Thyroid gland (tissue), 4 donors: ENCODE data around the gene SLC26A3.

Source experiments
- POLR2A ChIP-seq, 2 donors: fragments of 450-650 bp; IDR thresholded peaks; one replicate each; pipeline ENCODE4 v1.6.1; 2017; ENCODE audit warnings: antibody characterized with exemption in 2 of 2, mild to moderate bottlenecking in 2 of 2, moderate library complexity in 1 of 2
- TF ChIP-seq, protein P1 (sequence below), 6 experiments: fragments of 200-600 bp in 3 of 6; fragments of 450-650 bp in 3 of 6; sonication (generic) in 3 of 6; IDR thresholded peaks; one replicate each; pipeline ENCODE4 v1.5.1; 2016 to 2019; ENCODE audit warnings: antibody characterized with exemption in 6 of 6, mild to moderate bottlenecking in 2 of 6, inconsistent platforms in 1 of 6, moderate library complexity in 1 of 6

DNA sequence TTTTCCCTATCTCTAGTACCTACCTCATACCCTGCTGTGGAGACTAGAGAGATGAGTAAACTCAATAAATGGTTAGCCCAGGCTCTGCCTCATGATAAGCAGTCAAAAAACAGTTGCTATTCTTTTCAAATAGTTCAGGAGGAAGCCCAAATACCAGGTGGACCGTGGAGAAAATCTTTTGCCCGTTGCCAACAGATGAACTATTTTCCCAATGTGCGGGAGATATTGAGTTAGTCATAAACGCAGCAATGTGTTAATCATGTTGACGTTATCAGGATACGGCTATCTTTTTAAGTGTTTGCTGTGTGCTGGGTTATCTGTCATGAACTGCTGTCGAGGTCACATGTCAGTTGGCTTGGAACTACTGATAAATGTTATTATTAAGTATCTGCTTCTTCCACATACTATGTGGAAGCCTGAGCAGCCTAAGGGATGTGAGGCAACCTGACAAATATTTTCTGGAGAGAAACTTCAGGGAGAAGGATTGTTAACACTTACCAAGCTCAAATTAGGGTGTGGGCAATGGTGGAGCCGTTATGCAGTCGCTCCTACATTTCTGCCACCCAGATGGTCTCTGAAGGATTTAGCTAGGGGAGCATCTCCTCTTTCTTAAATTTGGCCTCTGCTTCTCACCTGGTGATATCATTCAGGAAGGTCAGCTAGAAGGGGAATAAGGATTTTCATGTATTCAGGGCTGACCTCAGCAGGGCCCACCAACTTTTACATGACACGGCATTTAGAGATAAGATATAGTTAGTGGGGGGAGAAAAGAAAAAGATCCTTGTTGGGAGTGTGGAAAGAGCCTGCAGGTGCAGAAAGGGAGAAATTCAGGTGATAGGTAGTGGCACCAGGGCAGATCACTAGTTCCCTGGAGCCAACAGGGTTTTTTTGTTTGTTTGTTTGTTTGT, 33.5 kb upstream of the SLC26A3 start:
- TF ChIP-seq, protein P1, sequence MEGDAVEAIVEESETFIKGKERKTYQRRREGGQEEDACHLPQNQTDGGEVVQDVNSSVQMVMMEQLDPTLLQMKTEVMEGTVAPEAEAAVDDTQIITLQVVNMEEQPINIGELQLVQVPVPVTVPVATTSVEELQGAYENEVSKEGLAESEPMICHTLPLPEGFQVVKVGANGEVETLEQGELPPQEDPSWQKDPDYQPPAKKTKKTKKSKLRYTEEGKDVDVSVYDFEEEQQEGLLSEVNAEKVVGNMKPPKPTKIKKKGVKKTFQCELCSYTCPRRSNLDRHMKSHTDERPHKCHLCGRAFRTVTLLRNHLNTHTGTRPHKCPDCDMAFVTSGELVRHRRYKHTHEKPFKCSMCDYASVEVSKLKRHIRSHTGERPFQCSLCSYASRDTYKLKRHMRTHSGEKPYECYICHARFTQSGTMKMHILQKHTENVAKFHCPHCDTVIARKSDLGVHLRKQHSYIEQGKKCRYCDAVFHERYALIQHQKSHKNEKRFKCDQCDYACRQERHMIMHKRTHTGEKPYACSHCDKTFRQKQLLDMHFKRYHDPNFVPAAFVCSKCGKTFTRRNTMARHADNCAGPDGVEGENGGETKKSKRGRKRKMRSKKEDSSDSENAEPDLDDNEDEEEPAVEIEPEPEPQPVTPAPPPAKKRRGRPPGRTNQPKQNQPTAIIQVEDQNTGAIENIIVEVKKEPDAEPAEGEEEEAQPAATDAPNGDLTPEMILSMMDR (IDR thresholded peaks at IDR 0.05) = no peak
- TF ChIP-seq POLR2A (IDR thresholded peaks at IDR 0.05) = no peak
